ENCODE data around the gene LRRFIP2.

GRCh38 chr3:37075955-37076354 lies 98.4 kb downstream of the LRRFIP2 start:
- TF ChIP-seq CTCF (IDR thresholded peaks at IDR 0.05) (no peak), POLR2A (IDR thresholded peaks at IDR 0.05) (no peak)

All from lower leg skin (tissue), 3 donors.